Activated T-helper 1 cell treated with anti-CD3 and anti-CD28 coated beads, Interleukin-12 subunit alpha, Interleukin-12 subunit beta, Interleukin-2, Interleukin-4 antibody, amounts not matched to agents 30 ng/mL and 10 ng/mL and 1 ng/mL, durations not matched to agents 14 hours and 24 hours and 36 hours (primary cell): ENCODE results near the gene FGD5. TPM values are rescaled to one million over a fixed set of nuclear protein-coding genes. Genes with fewer than 3 reads are reported as not detected.
A peak's percentile ranks its signal among the peaks of the same experiment; 100 is the strongest.

Experiments used
- DNase-seq: peaks from one replicate; pipeline ENCODE4 v3.0.0; 2021; ENCODE audit warnings: low spot score
- H3K27ac Mint-ChIP-seq: one replicate; pipeline ENCODE4 v1.8.0; 2021; ENCODE audit warnings: mild to moderate bottlenecking, mixed read lengths
- H3K27me3 Mint-ChIP-seq: one replicate; pipeline ENCODE4 v1.8.0; 2022; ENCODE audit warnings: mild to moderate bottlenecking, moderate library complexity, mixed read lengths; ENCODE audit not compliant: insufficient read depth
- H3K36me3 Mint-ChIP-seq: one replicate; pipeline ENCODE4 v1.8.0; 2021; ENCODE audit warnings: low read depth, mixed read lengths
- H3K4me1 Mint-ChIP-seq: one replicate; pipeline ENCODE4 v1.8.0; 2021; ENCODE audit warnings: low read depth, mixed read lengths
- H3K4me3 Mint-ChIP-seq: one replicate; pipeline ENCODE4 v1.8.0; 2021; ENCODE audit warnings: mild to moderate bottlenecking, moderate library complexity, mixed read lengths
- H3K9me3 Mint-ChIP-seq: one replicate; pipeline ENCODE4 v1.8.0; 2021; ENCODE audit warnings: mixed read lengths
- intact Hi-C: fragments of 100-400 bp; cut with micrococcal nuclease; formaldehyde crosslinking; loops from one replicate; pipeline ENCODE4 v1.15.1; 2024
- total RNA-seq: library from RNA; stranded (reverse); gene quantifications from 2 replicates; pipeline ENCODE4 v1.2.3, GENCODE V29; 2022

FGD5 gene
- total RNA-seq, 1 donor from 2014 or later: not detected

- Mint-ChIP-seq H3K36me3 (no peaks in the 10 kb centered on the region), H3K4me1 (no peaks in the 10 kb centered on the region)
These were observed 35.2 kb upstream of the FGD5 start for GRCh38 chr3:14783480-14784086.

DNA sequence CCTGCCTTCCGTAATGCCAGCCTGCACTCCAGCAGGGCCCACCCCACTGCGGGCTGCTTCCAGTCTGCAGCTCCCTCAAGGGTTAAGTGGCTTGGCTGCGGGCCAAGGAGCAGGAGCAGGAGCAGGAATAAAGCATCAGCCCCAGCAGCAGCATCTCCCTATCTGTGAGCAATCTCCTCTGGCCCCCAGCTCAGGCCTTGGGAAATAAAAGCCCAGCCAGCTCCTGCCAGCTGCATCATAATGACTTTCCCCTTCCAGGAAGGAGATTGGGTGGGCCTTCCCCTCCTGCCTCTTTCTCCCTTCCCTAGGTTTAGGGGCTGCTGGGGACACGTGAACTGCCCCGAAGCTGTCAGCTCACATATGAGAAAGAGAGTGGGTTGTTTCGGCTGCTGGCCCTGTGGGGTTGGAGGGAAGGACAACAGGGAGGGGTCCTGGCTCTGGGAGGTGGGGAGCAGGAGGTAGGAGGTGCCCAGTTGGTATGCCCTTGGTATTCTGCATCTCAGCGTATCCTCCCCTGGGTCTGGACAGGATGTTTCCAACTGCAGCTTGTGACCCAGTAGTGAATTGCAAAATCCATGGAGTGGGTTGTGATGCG lies 34.6 kb upstream of the FGD5 start:
- Mint-ChIP-seq H3K36me3 (no peaks in the 10 kb centered on the region), H3K4me1 (no peaks in the 10 kb centered on the region), H3K9me3 (peaks cover 5% of the 10 kb centered on the region), H3K27ac (no peak overlapping the region), H3K27me3 (peaks cover 13% of the 10 kb centered on the region), H3K4me3 (no peak overlapping the region)
- DNase-seq: no peak
- intact Hi-C loops: loop anchor here (5.0 kb wide), 1 partner anchor 277 kb away; no protein-coding TSS in a partner anchor

More at GRCh38 chr3:14783480-14784086, 35.2 kb upstream of the FGD5 start:
- Mint-ChIP-seq H3K4me3 (no peak overlapping the region), H3K27ac (no peak overlapping the region), H3K9me3 (peaks cover 11% of the 10 kb centered on the region), H3K27me3 (peaks cover 17% of the 10 kb centered on the region)
- intact Hi-C loops: loop anchor here (5.0 kb wide), 1 partner anchor 276 kb away; no protein-coding TSS in a partner anchor
- no peak for DNase-seq

GRCh38 chr3:14785207-14786155 lies 33.3 kb upstream of the FGD5 start:
- no peaks in the 10 kb centered on the region for H3K4me1 Mint-ChIP-seq
- H3K4me3 Mint-ChIP-seq: no peak overlapping the region
- peaks cover 9% of the 10 kb centered on the region for H3K27me3 Mint-ChIP-seq
- no peaks in the 10 kb centered on the region for H3K9me3 Mint-ChIP-seq
- intact Hi-C loops: no loop called here
- no peaks in the 10 kb centered on the region for H3K36me3 Mint-ChIP-seq
- H3K27ac Mint-ChIP-seq: no peak overlapping the region
- DNase-seq: no peak

- no peak overlapping the region for H3K4me3 Mint-ChIP-seq
- no peaks in the 10 kb centered on the region for H3K9me3 Mint-ChIP-seq
- DNase-seq: no peak
- H3K27ac Mint-ChIP-seq: no peak overlapping the region
- H3K4me1 Mint-ChIP-seq: no peaks in the 10 kb centered on the region
- intact Hi-C loops: no loop called here
- H3K27me3 Mint-ChIP-seq: peaks cover 9% of the 10 kb centered on the region
- H3K36me3 Mint-ChIP-seq: no peaks in the 10 kb centered on the region
These were observed 32.4 kb upstream of the FGD5 start for GRCh38 chr3:14786369-14786768.

- Mint-ChIP-seq H3K36me3 (no peaks in the 10 kb centered on the region), H3K9me3 (no peaks in the 10 kb centered on the region), H3K4me3 (no peak overlapping the region), H3K4me1 (no peaks in the 10 kb centered on the region), H3K27me3 (peaks cover 4% of the 10 kb centered on the region), H3K27ac (no peak overlapping the region)
- intact Hi-C loops: no loop called here
- DNase-seq: no peak
These were observed 31.1 kb upstream of the FGD5 start for GRCh38 chr3:14787630-14788029.

DNA sequence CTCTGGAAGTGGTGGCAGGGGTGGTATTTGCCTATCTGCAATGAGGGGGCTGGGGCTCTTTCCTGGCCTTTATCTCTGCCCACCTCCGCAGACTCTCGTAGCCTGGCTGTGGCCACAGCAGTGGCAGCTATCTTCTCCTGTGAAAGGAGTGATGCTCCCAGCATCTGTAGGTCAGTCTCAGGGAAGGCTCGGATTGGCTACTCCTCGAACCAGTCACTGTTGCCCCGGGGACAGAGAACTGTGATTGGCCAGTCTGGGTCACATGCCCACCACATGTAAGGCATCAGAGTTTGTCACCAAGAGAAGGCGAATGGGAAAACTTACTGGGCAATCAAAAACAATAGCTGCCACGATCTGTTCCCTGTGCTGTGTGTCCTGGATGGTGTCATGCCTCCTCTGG lies 30.1 kb upstream of the FGD5 start:
- no peaks in the 10 kb centered on the region for H3K36me3 Mint-ChIP-seq
- peaks cover 4% of the 10 kb centered on the region for H3K27me3 Mint-ChIP-seq
- no peaks in the 10 kb centered on the region for H3K4me1 Mint-ChIP-seq
- DNase-seq: no peak
- no peak overlapping the region for H3K27ac Mint-ChIP-seq
- H3K4me3 Mint-ChIP-seq: no peak overlapping the region
- intact Hi-C loops: no loop called here
- no peaks in the 10 kb centered on the region for H3K9me3 Mint-ChIP-seq

GRCh38 chr3:14789221-14789620 lies 29.5 kb upstream of the FGD5 start:
- no peaks in the 10 kb centered on the region for H3K9me3 Mint-ChIP-seq
- intact Hi-C loops: no loop called here
- no peak overlapping the region for H3K4me3 Mint-ChIP-seq
- H3K27me3 Mint-ChIP-seq: peaks cover 9% of the 10 kb centered on the region
- H3K36me3 Mint-ChIP-seq: no peaks in the 10 kb centered on the region
- no peak for DNase-seq
- H3K27ac Mint-ChIP-seq: no peak overlapping the region
- no peaks in the 10 kb centered on the region for H3K4me1 Mint-ChIP-seq

DNA sequence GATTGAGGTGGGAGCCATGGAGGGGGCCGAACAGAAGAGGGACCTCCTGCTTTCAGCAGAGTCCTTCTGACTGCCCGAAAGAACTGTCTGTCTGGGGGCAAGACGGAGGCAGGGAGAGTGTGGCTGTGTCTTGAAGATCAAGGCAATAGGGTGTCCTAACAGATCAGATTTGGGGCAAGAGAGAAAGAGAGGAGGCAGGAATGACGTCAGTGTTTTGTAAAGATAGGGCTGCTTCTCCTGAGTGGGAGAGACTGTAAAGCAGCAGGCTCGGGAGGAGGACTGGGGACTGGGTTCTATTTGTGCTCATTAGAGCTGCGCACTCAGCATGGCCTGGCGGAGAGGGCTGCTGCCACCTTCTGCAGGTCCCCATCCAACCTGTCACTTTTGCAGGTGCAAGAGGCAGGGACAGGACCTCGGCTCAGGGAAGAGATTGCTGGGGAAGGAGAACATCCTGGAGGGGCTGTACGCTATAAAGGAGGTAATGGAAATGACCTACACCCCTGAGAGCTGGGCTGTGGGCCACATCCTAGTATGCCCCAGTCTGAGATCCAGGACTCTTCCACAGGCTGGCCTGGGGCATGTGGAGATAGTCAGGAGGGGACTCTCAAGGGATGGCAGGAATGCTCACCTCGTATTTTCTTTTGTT lies 29.0 kb upstream of the FGD5 start:
- Mint-ChIP-seq H3K4me1 (no peaks in the 10 kb centered on the region), H3K27ac (no peak overlapping the region), H3K36me3 (no peaks in the 10 kb centered on the region), H3K27me3 (peaks cover 9% of the 10 kb centered on the region), H3K4me3 (no peak overlapping the region), H3K9me3 (no peaks in the 10 kb centered on the region)
- no peak for DNase-seq
- intact Hi-C loops: no loop called here

- H3K27me3 Mint-ChIP-seq: peaks cover 9% of the 10 kb centered on the region
- no peaks in the 10 kb centered on the region for H3K4me1 Mint-ChIP-seq
- peak; percentile 40 for DNase-seq
- H3K4me3 Mint-ChIP-seq: no peak overlapping the region
- intact Hi-C loops: loop anchor here (1.0 kb wide), 1 partner anchor 130 kb away; no protein-coding TSS in a partner anchor
- H3K27ac Mint-ChIP-seq: no peak overlapping the region
- H3K9me3 Mint-ChIP-seq: no peaks in the 10 kb centered on the region
- no peaks in the 10 kb centered on the region for H3K36me3 Mint-ChIP-seq
These were observed 27.3 kb upstream of the FGD5 start for GRCh38 chr3:14791343-14791945.

DNA sequence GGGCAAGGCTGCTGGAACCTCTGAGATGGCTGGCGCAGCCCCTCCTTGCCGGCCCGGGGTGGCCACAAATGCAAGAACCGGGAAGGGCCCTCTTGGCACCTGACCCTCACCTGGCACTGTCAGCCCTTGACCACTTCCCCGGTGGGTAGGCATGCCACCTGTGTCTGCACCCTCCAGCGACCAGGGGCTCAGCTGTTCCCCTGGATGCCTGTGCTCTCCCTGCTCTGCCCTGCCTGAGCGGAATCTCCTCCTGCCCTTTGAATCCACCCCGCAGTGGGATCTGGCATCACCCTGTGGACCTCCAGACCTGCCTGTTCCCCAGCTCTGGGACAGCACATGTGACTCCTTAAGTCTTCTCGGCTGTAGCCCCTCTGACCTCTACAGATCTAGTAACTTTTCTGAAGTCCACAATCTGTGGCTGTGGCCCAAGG lies 26.1 kb upstream of the FGD5 start:
- Mint-ChIP-seq H3K9me3 (no peaks in the 10 kb centered on the region), H3K4me1 (no peaks in the 10 kb centered on the region), H3K27ac (no peak overlapping the region), H3K36me3 (no peaks in the 10 kb centered on the region), H3K27me3 (peaks cover 12% of the 10 kb centered on the region), H3K4me3 (no peak overlapping the region)
- intact Hi-C loops: no loop called here
- no peak for DNase-seq

DNA sequence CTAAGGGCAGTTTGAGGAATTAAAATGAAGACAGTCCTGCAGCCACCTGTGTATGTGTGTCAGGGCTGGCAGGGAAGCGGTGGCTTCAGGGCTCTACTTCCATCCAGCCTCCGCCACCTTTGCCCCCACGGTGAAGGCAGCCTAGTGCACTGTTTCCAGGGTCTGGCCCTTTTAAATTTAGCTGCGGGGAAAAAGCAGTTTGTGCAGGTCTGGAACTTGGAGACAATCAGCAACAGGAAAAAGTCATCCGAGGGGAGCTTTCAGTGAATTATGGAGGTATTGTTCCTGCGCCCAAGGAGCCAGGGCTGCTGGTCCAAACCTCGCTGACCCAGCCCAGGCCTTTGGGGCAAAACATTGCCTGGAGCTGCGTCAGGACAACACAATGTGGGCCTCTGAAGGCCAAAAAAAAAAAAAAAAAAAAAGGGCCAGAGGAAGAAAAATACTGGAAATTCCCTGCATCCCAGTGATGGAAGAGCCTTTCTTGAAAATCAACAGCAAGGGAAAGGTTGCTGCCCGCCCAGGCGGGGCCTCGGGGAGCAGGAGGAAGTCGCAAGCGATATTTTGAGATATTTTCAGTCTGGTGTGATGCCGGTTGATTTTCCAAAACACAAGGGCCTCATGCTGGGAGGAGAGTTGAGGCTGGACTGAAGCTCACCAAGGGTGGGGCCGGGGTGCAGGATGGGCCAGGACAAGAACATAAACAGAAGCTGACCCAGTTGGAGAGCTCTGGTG lies 25.5 kb upstream of the FGD5 start:
- intact Hi-C loops: no loop called here

DNA sequence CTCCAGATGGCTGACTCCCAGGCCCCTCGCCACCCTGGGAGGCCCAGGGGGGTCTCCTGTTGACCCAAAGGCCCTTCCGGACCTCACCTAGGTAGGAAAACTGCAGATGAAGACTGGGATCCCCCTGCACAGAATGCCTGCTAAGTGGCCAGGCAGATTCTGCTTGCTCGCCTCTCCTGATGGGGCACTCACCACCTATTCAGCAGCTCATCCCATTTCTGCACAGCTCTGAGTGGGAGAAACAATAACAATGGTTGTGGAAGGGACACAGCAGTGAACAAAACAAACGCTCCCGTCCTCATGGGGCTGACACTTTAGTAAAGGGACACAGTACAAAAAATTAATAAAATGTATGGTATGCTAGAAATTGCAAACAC lies 24.9 kb upstream of the FGD5 start:
- Mint-ChIP-seq H3K27me3 (peaks cover 8% of the 10 kb centered on the region), H3K4me1 (no peaks in the 10 kb centered on the region), H3K36me3 (no peaks in the 10 kb centered on the region), H3K4me3 (no peak overlapping the region), H3K9me3 (no peaks in the 10 kb centered on the region), H3K27ac (no peak overlapping the region)
- no peak for DNase-seq
- intact Hi-C loops: no loop called here

More for the DNA sequence above, 25.5 kb upstream of the FGD5 start:
- Mint-ChIP-seq H3K9me3 (no peaks in the 10 kb centered on the region), H3K27me3 (peaks cover 8% of the 10 kb centered on the region), H3K27ac (no peak overlapping the region), H3K4me1 (no peaks in the 10 kb centered on the region), H3K4me3 (no peak overlapping the region), H3K36me3 (no peaks in the 10 kb centered on the region)
- no peak for DNase-seq
